GM12865 (cell line): ENCODE data around the gene CDKL5.

Source experiments
- DNase-seq: peaks from one replicate; pipeline ENCODE4 v3.0.0; 2010; ENCODE audit warnings: low read depth
- H3K4me3 ChIP-seq: 2 replicates; pipeline ENCODE4 v1.5.1; 2011; ENCODE audit warnings: mild to moderate bottlenecking, low read depth, low read length, control low read depth
- TF ChIP-seq, protein P1 (sequence below): IDR thresholded peaks from 2 replicates; pipeline ENCODE4 v1.5.1; 2011; ENCODE audit warnings: low read length, control low read depth, low read depth, inconsistent platforms; ENCODE audit not compliant: insufficient read depth; ENCODE audit errors: missing control alignments

The CDKL5 gene

DNA sequence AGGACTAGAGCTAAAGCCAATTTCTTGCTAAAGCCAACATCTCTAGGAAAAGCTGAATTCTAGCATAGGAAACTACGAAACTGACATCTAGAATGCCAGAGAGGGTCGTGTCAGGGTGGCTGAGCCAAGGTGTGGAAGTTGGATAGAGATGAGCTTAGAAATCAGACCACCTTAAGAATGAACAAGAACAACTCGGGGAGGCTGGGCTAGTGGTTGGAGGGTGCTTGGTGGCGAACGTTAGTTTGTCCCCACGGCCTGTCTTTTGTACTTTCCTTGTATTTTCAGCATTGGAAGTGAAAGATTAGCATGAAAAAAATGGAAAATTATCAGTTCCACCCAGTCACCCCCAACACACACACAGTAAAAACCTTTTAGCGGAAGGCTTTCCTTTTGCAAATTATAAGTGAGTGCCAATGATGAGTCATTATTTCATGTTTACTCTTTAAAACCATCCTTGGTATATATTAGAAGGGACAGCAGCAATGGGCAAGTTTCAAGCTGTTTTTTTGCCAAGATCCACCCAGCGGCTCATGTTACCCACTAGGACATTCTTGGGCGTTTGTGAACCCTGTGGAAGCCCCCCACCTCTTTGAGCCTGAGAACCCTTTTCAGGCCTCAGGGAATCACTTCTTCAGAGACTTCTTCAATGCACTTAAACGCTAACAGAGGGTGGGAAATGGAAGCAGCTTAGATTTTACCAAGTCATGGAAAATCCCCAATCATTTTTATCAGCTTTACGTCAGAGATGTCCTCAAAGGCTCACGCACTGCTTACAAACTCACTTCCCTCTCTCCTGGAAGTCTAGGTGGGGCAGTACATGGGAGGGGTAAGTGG, 277.2 kb downstream of the CDKL5 start:
- no peak overlapping the region for H3K4me3 ChIP-seq
- DNase-seq: no peak
- TF ChIP-seq, protein P1, sequence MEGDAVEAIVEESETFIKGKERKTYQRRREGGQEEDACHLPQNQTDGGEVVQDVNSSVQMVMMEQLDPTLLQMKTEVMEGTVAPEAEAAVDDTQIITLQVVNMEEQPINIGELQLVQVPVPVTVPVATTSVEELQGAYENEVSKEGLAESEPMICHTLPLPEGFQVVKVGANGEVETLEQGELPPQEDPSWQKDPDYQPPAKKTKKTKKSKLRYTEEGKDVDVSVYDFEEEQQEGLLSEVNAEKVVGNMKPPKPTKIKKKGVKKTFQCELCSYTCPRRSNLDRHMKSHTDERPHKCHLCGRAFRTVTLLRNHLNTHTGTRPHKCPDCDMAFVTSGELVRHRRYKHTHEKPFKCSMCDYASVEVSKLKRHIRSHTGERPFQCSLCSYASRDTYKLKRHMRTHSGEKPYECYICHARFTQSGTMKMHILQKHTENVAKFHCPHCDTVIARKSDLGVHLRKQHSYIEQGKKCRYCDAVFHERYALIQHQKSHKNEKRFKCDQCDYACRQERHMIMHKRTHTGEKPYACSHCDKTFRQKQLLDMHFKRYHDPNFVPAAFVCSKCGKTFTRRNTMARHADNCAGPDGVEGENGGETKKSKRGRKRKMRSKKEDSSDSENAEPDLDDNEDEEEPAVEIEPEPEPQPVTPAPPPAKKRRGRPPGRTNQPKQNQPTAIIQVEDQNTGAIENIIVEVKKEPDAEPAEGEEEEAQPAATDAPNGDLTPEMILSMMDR: no peak
